ENCODE measurements around the gene GLO1. TPM values are rescaled to one million over a fixed set of nuclear protein-coding genes. Genes with fewer than 3 reads are reported as not detected.

Gene GLO1
- polyA plus RNA-seq, 1 of the 3 experiments (the other 2 are of a cell fraction) = 47.1 TPM

DNA sequence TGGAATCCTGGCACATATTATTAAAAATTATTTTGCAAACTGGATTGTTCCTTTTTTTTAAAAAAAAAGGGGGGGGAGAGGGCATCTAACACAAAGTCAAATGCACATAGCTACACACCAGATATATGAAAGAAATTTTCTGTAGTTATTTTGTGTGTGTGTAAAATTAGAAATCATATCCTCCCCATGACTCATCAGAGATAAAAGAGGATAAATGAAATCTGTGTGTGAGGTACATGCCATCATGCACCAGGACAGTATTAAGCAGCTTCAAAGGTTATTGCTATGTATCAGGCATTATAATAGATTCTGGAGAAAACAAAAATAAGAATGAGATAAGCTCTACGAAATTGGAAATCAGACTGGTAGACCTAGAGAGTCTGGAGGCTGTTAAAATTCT, 68.4 kb downstream of the GLO1 start:
- Histone ChIP-seq H3K9me3 (no peaks in the 10 kb centered on the region), H3K9ac (no peak overlapping the region), H3K9me2 (no peaks in the 10 kb centered on the region), H3K27ac (ENCODE audit: low read depth in 2 of 2, low read length in 1 of 2) (no peak overlapping the region), H3K36me3 (replicated peaks in 1 of 2; ENCODE audit: control insufficient read depth in 1 of 2, insufficient read depth in 2 of 2, low read length in 1 of 2) (no peaks in the 10 kb centered on the region), H4K20me1 (ENCODE audit: insufficient read depth) (no peaks in the 10 kb centered on the region), H2AFZ (ENCODE audit: low read depth) (no peak overlapping the region), H3F3A (replicated peaks; ENCODE audit: insufficient read depth) (peaks cover 4% of the 10 kb centered on the region), H3K27me3 (ENCODE audit: insufficient read depth) (no peaks in the 10 kb centered on the region), H3K4me2 (no peak overlapping the region), H3K4me1 (ENCODE audit: control insufficient read depth in 1 of 2, insufficient read depth in 2 of 2, low read depth in 1 of 2, low read length in 1 of 2) (peaks cover 0 to 3% of the 10 kb centered on the region in 2 experiments; a peak in 2 of 4 replicates), H3K4me3 (ENCODE audit: low read depth in 2 of 2, low read length in 1 of 2) (no peak overlapping the region), H3K79me2 (ENCODE audit: insufficient read depth) (peaks cover 24% of the 10 kb centered on the region)
- ChIA-PET POLR2A (interaction anchor here (0.6 kb wide), 1 partner anchor 211 kb away, joined by 3 read pairs; no protein-coding TSS in a partner anchor), CTCF (interaction anchor here (0.6 to 0.9 kb wide), 2 partner anchors 10 to 14 kb away, joined by 4 to 6 read pairs; no protein-coding TSS in a partner anchor)
- no peak for TF ChIP-seq MXI1 (IDR thresholded peaks at IDR 0.05; ENCODE audit: low read depth, low read length)
- TF ChIP-seq, protein P1, sequence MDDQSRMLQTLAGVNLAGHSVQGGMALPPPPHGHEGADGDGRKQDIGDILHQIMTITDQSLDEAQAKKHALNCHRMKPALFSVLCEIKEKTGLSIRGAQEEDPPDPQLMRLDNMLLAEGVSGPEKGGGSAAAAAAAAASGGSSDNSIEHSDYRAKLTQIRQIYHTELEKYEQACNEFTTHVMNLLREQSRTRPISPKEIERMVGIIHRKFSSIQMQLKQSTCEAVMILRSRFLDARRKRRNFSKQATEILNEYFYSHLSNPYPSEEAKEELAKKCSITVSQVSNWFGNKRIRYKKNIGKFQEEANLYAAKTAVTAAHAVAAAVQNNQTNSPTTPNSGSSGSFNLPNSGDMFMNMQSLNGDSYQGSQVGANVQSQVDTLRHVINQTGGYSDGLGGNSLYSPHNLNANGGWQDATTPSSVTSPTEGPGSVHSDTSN (IDR thresholded peaks at IDR 0.05) = no peak
- no peak for TF ChIP-seq FOXJ3 (CRISPR knock-in tag; IDR thresholded peaks at IDR 0.05)
- TF ChIP-seq ELF1 (IDR thresholded peaks at IDR 0.05) = no peak
- TF ChIP-seq TAF1 (IDR thresholded peaks at IDR 0.05; ENCODE audit: borderline replicate concordance, low read depth, low read length) = no peak
- no peak for TF ChIP-seq POLR2AphosphoS5 (IDR thresholded peaks at IDR 0.05; ENCODE audit: low read depth, low read length)
- no peak for TF ChIP-seq CHD2 (IDR thresholded peaks at IDR 0.05; ENCODE audit: low read length, partially characterized antibody)
- no peak for TF ChIP-seq GABPA (IDR thresholded peaks at IDR 0.05; ENCODE audit: low read depth)
- TF ChIP-seq SIN3A (IDR thresholded peaks at IDR 0.05; ENCODE audit: borderline replicate concordance, low read depth, low read length) = no peak
- no peak for TF ChIP-seq RXRA (IDR thresholded peaks at IDR 0.05; ENCODE audit: borderline replicate concordance, low read depth)
- TF ChIP-seq, protein P2, sequence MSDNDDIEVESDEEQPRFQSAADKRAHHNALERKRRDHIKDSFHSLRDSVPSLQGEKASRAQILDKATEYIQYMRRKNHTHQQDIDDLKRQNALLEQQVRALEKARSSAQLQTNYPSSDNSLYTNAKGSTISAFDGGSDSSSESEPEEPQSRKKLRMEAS (IDR thresholded peaks at IDR 0.05; ENCODE audit: low read depth) = no peak
- 53% methylated on average over 1 of the region's 1 CpG for WGBS (ENCODE audit: low lambda C conversion rate)
- DNase-seq = no peak

DNA sequence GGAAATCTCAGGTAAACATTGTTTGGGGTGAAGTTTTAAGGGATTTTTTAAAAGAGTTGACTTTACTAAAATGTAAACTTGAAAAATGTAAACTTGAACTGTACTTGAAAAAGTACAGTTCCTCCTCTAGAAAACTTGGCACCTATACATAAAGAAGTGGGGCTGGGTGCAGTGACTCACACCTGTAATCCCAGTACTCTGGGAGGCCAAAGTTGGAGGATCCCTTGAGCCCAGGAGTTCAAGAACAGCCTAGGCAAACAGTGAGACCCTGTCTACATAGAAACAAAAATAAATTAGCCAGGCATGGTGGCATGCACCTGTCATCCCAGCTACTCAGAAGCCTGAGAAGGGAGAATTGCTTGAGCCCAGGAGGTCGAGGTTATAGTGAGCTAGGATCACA, 70.5 kb downstream of the GLO1 start:
- H4K20me1 ChIP-seq (ENCODE audit: insufficient read depth) = no peaks in the 10 kb centered on the region
- no peak overlapping the region for H3K4me3 ChIP-seq (ENCODE audit: low read depth in 2 of 2, low read length in 1 of 2)
- peaks cover 4% of the 10 kb centered on the region for H3F3A ChIP-seq (replicated peaks; ENCODE audit: insufficient read depth)
- no peaks in the 10 kb centered on the region; a peak in 1 of 4 replicates for H3K4me1 ChIP-seq (ENCODE audit: control insufficient read depth in 1 of 2, insufficient read depth in 2 of 2, low read depth in 1 of 2, low read length in 1 of 2)
- no peaks in the 10 kb centered on the region for H3K27me3 ChIP-seq (ENCODE audit: insufficient read depth)
- no peaks in the 10 kb centered on the region for H3K36me3 ChIP-seq (replicated peaks in 1 of 2; ENCODE audit: control insufficient read depth in 1 of 2, insufficient read depth in 2 of 2, low read length in 1 of 2)
- TF ChIP-seq EZH2phosphoT487 (IDR thresholded peaks at IDR 0.05; ENCODE audit: borderline replicate concordance, low read depth) (no peak), SIN3A (IDR thresholded peaks at IDR 0.05; ENCODE audit: borderline replicate concordance, low read depth, low read length) (no peak), JUND (IDR thresholded peaks at IDR 0.05) (no peak), NFIC (IDR thresholded peaks at IDR 0.05; ENCODE audit: borderline replicate concordance) (no peak), POLR2AphosphoS5 (IDR thresholded peaks at IDR 0.05; ENCODE audit: low read depth, low read length) (no peak), NRF1 (IDR thresholded peaks at IDR 0.05; ENCODE audit: low read depth, low read length) (no peak), MEF2A (IDR thresholded peaks at IDR 0.05; ENCODE audit: borderline replicate concordance, low read depth) (no peak), RAD21 (IDR thresholded peaks at IDR 0.05; ENCODE audit: low read length) (no peak), TAF1 (IDR thresholded peaks at IDR 0.05; ENCODE audit: borderline replicate concordance, low read depth, low read length) (no peak), FOXJ3 (CRISPR knock-in tag; IDR thresholded peaks at IDR 0.05) (no peak)
- TF ChIP-seq, protein P3, sequence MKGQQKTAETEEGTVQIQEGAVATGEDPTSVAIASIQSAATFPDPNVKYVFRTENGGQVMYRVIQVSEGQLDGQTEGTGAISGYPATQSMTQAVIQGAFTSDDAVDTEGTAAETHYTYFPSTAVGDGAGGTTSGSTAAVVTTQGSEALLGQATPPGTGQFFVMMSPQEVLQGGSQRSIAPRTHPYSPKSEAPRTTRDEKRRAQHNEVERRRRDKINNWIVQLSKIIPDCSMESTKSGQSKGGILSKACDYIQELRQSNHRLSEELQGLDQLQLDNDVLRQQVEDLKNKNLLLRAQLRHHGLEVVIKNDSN (IDR thresholded peaks at IDR 0.05; ENCODE audit: borderline replicate concordance, low read depth) = no peak
- TF ChIP-seq, protein P2 (IDR thresholded peaks at IDR 0.05; ENCODE audit: low read depth) = no peak
- H2AFZ ChIP-seq (ENCODE audit: low read depth) = no peak overlapping the region
- DNase-seq = no peak
- no peaks in the 10 kb centered on the region for H3K9me2 ChIP-seq
- WGBS (ENCODE audit: low lambda C conversion rate) = 74% methylated on average over 1 of the region's 1 CpG
- no peak overlapping the region for H3K9ac ChIP-seq
- no peaks in the 10 kb centered on the region for H3K9me3 ChIP-seq
- CTCF ChIA-PET = interaction anchor here (0.6 to 1.2 kb wide), 3 partner anchors 240 to 1018 kb away, joined by 3 read pairs; no protein-coding TSS in a partner anchor
- no peak overlapping the region for H3K4me2 ChIP-seq
- POLR2A ChIA-PET = no interaction called here
- peaks cover 12% of the 10 kb centered on the region for H3K79me2 ChIP-seq (ENCODE audit: insufficient read depth)
- H3K27ac ChIP-seq (ENCODE audit: low read depth in 2 of 2, low read length in 1 of 2) = no peak overlapping the region
